Stimulated activated CD4-positive, alpha-beta T cell treated with anti-CD3 and anti-CD28 coated beads, Interleukin-2, amount 100 ng/mL, for 48 hours (primary cell): ENCODE data around the gene HOXC13.

Source experiments
- DNase-seq, 2 donors: peaks; one replicate each; pipeline ENCODE4 v3.0.0-alpha.2; 2020

Gene HOXC13

DNA sequence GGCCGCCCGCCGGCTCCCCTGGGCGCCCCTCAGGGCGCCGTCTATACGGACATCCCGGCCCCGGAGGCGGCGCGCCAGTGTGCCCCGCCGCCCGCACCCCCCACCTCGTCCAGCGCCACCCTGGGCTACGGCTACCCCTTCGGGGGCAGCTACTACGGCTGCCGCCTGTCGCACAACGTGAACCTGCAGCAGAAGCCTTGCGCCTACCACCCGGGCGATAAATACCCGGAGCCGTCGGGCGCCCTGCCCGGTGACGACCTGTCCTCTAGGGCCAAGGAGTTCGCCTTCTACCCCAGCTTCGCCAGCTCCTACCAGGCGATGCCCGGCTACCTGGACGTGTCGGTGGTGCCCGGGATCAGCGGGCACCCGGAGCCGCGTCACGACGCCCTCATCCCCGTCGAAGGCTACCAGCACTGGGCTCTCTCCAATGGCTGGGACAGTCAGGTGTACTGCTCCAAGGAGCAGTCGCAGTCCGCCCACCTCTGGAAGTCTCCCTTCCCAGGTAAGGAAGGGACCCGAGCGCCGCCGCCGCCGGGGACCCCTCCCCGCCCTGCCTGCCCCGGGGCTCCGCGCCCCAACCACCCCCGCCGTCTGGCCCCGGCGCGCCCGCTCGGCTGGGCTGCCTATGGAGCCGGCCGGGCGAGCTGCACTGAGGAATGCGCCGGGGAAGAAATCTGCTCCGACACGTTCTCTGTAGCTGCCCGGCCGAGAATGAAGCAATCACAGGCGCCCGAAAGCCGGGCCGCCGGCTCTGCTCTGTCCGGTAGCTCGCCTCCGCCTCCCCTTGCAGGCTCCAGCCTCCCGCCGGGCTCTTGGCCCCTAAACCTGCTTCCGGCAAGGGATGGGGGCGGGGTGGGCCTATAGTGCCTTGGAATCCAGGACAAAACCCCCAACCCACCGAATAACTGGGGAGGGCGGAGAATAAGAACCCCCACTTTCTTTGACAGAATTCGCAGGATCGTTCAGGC lies 794 bp downstream of the HOXC13 start:
- no peak for DNase-seq

- DNase-seq: no peak
Observed at GRCh38 chr12:53940443-53941014, 1.9 kb downstream of the HOXC13 start.

DNA sequence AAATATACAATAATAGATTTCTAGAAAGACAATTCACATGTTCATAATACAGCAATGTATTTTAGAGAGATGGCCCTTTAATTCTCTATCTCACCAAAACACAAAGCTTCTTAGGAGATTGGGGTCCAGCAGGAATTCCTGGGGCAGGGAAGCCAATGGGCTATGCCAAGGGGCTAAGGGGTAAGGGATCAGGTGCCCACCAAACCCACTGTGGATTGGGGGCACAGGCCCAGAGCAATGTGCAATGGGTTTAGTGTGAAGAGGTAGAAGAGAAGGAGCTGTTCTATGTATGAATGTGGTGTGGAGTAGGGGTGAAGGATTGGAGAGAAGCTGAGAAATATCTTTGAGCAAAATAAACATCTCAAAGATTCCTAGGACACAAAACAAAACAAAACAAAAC lies 2.6 kb downstream of the HOXC13 start:
- DNase-seq: no peak

DNA sequence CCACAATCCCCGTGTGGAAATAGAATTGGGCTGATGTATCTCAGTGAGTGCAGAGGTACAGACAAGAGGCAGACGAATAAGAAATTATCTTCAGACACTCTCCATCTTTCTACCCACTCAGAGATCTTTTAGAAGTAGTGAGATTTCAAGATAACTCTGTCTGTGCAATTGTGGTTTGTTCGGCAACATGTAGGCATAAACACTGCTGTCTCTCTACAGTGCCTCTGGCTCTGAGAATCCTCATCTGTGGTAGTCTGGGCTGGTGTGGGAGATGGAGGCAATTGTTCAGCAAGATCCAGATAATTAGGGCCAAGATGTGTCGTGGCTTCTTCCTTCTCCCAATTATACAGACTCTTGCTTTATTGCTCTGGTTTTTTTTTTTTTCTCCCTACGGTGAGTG lies 3.1 kb downstream of the HOXC13 start:
- no peak for DNase-seq

DNA sequence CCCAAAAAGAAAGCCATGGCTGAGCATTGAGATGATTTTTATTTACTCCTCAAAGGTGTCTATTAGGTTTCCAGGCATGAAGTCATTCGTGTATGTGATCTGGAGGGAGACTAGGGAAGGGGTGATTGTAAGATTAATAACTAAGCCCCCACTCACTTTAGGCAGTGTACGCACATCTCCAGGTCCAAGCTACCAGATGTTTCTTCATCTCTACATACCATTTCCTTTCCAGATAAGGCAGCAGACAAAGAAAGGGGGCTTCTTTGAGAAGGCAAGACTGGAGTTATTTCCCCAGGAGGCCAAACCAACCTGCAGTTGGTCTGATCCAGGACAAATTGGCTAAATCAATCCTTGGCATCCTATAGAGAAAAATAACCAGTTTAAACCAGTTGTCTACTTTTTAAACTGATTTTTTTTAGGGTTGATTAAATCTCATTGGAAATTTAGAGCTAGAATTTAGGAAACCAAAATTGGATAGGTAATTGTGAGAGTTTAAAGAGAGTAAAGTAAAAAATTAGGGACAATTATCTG lies 3.9 kb downstream of the HOXC13 start:
- no peak for DNase-seq

GRCh38 chr12:53944209-53944608 lies 5.6 kb downstream of the HOXC13 start:
- no peak for DNase-seq

DNA sequence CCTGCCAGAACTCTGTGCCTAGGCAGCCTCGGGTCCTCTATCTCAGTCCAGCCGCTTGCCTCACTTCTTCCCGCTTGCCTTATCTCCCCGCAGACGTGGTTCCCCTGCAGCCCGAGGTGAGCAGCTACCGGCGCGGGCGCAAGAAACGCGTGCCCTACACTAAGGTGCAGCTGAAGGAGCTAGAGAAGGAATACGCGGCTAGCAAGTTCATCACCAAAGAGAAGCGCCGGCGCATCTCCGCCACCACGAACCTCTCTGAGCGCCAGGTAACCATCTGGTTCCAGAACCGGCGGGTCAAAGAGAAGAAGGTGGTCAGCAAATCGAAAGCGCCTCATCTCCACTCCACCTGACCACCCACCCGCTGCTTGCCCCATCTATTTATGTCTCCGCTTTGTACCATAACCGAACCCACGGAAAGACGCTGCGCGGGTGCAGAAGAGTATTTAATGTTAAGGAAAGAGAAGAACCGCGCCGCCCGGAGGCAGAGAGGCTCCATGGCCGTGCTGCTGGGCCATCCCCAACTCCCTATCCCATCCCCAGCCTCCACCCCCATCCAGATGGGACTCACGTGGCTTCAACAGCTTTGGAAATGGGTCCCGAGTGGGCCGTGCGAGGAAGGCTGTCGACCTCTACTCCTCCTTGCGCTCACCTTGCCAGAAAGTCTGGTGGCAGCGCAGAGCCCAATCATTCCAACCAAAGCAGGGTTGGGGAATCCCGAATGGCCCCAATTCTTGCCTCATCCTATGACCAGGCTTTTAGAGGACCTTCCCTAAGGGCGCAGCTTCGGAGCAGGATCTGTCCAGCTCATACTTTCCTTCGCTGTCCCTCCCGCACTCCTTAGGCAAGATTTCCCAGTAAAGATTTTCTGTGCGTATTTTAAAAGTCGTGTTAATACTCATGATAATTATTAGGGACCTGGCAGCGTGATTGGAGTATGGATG lies 6.5 kb downstream of the HOXC13 start:
- DNase-seq: no peak

DNA sequence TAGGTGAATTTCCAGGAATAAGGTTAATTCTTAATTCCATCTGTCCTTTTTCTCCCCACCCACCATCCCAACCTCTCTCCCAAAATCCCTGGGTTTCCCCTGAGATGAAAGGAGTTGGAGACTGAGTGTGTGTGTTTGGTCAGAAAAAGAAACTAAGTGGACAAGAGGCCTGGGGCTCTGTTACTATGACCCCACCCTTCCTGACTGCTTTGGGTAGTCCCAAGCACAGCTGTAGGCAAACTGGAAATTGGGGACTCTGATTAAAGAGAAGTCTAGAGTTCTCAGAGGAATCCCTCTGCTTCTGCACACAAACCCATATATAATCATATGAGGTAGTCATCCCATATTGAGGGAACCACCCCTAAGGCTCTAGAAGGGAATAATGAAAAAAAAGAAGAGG lies 9.1 kb downstream of the HOXC13 start:
- no peak for DNase-seq

DNA sequence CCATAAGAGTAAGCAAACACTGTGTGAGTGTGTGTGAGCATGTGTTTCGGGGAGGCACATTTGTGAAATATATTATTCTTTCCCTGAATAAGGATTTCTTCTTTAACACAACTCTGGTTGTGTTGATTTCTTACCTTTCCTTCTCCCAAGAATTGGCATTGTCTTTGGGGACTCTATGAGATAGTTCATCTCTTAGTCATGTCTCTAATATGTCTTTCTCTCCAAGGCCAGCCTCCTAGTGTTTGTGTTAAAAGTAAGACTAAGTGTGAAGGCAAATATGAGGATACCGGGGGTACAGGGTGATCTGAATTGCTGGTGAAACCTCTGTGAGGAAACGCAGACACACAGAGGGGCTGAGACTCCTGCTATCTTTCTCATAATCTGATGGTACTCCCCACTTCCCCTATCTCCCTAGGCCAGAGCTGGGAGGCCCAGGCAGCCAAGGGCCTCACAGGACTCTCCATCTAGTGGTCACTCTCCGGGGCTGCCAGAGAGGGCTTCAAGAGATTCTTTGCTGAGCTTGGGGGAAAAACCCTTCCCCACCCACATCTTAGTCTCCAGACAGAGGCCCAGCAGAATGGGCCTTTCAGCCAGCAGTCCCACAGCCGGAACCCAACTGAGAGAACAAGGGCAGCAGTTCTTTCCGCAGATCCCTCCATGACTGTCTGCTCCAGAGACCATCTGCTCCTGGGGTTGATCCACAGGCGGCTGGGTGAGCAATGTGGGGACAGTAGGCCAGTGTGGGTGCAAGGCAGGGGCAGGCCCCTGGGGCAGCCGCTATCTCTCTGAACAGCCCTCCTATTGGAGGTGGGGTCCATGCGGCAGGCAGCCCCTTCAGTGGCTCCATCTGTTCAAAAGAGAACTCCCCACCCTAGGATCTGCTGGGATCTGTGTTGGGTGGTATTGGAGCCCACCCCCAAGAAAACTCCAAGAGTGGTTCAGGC lies 10.3 kb downstream of the HOXC13 start:
- DNase-seq: no peak

- DNase-seq: no peak
Observed at GRCh38 chr12:53949631-53950436, 11.2 kb downstream of the HOXC13 start.

GRCh38 chr12:53950437-53950773 lies 11.8 kb downstream of the HOXC13 start:
- no peak for DNase-seq

DNA sequence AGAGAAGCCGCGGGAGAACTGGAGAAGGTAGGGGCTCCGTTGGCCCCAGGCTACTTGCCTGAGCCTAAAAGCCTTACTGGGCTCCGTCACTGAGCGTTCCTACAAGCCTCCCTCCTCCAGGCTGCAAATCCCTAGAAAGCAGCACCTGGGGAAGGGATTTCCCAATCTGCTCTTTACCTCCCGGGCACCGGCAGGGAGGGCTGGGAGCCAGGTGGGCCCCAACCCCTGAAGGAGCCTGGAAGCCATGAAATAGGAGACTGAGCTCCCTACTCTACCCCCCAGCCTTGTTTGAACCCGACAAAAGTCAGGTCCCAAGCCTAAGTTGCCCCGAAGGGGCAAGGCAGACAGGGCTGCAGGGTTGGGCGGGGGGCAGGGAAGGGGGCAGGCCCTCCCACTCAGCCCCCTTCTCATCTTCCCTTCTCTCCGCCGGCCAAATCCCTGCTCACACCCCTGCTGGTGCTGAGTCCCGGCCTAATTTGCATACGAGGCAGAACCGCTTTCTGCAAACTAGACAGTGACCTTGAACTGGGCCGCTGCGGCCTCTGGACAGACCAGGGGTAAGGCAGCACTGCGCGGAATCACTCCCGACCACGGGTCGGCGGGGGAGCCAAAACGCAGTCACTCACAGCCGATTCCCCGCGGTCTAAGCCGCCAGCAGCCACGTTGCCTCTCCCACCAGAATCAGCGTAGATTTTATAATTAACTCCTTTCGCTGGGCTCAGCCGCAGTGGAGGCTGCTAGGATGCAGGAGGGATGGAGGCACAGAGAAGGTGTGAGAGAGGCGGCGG lies 12.4 kb downstream of the HOXC13 start:
- DNase-seq: no peak

DNA sequence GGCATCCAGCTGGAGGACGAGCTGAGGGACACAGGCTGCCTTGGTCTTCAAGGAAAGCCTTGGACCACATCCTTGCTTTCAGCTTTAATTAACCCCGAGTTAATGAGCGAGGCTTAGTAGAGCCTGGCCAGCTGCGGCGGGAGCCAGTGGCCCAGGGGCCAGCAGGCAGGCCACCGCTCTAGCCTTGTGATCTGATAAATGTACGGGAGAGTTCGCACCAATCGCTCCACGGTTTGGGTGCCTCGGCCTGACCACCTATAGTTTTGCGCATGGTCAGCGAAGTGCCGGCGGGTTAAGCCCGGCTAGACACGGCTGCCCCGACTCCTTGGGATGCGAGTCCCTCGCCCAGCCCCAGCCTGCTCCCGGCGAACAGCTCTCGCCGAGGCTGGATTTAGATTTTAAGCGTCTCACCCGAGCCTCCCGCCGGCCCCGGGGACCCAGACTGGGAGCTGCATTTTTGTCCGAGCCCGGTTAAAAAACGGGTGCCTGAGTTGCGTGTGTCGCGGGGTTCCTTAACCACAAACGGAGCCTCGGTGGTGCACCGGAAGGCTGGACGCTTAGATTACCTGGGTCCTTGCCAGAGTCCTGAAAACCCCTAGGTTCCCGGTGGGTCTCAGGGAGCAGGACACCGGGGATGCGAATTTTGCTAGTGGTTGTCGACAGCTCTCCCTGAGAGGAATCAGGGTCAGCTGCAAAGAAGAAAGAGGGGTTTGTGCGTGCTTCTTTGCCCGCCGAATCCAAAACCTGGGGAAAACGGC lies 13.1 kb downstream of the HOXC13 start:
- DNase-seq: no peak

GRCh38 chr12:53952335-53952694 lies 13.7 kb downstream of the HOXC13 start:
- DNase-seq: no peak

- no peak for DNase-seq
Observed at GRCh38 chr12:53952871-53953734, 14.5 kb downstream of the HOXC13 start.

- no peak for DNase-seq
Observed at GRCh38 chr12:53953831-53954693, 15.4 kb downstream of the HOXC13 start.

DNA sequence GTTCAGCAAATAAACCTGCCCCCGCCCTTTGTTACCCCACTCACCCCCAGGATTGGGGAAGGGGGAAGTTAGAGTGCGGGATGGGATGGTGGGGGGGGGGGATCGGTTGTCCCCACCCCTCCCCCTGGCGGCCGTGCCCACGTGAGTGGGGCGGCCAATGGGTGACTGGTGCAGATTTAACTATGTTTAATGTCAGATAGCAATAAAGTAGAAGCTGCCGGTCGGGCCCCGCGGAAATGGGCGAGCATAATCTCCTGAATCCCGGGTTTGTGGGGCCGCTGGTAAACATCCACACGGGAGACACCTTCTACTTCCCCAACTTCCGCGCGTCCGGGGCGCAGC lies 16.0 kb downstream of the HOXC13 start, which contains the start of gene HOXC12:
Gene HOXC12, plus strand, starts transcription at position 210 of the 342 bp plus-strand sequence. Its CDS starts 27 bp downstream, at position 237.
- DNase-seq: no peak
